ENCODE data around the gene ADGRG3. TPM values are rescaled to one million over a fixed set of nuclear protein-coding genes. Genes with fewer than 3 reads are reported as not detected.

The ADGRG3 gene
- total and polyA plus RNA-seq, 2 experiments from 2014 or later: not detected

DNA sequence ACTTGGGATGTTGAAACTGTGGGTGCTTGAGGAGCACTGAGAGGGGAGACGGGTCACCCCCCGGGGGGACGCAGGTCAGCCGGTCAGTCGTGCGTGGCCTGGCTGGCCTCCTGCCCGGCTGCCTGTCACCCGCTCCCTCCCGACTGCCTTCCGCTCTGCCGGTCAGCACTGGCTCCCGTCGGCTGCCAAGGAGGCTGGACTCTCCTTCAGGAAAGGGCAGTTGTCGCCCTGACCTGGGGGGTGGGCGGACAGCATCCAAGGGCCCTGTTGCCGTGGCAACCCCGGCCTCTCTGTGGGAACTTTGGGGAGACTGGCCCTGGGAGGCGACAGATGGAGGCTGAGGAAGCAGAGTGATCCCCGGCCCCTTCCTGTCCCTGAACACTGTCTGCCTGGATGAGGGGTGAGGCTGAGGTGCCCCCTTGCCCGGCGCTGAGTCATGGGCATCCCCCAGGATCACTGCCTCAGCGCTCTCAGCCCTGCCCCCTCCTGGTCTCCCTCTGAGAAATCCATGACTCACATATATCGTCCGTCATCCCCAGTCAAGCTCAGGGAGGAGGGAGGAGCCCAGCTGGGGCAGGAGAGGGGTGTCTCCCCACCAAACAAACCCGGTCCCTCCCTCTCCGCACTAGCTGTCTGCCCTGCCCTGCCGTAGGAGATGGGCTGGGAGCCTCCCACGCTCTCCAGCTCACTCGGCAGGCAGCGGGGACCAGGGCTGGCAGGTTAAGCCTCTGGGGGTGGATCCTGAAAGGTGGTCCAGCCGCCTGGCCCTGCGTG, 39.9 kb upstream of the ADGRG3 start, which contains the start of gene ADGRG1:
Gene ADGRG1 (plus strand): TSS at position 623 of the 774 bp plus-strand sequence. CDS start 21,658 bp downstream, outside the sequence.
- Histone ChIP-seq H3K9me2 (ENCODE audit: insufficient read depth) (no peaks in the 10 kb centered on the region), H3K36me3 (ENCODE audit: insufficient read depth) (no peaks in the 10 kb centered on the region), H2AFZ (peak within 1 kb of the TSS; percentile 66; the same call in 1 of the 2 replicates), H3F3A (replicated peaks; ENCODE audit: low read depth) (no peaks in the 10 kb centered on the region), H3K4me3 (peak within 1 kb of the TSS; percentile 41; the same call in 1 of the 2 replicates), H3K4me1 (ENCODE audit: insufficient read depth) (0 out of 2 replicates have a peak, but pooled peaks cover 5% of the 10 kb centered on the region), H3K4me2 (peak within 1 kb of the TSS; percentile 68), H4K20me1 (replicated peaks; ENCODE audit: insufficient read depth) (no peaks in the 10 kb centered on the region), H3K79me2 (replicated peaks; ENCODE audit: insufficient read depth) (no peaks in the 10 kb centered on the region), H3K27ac (ENCODE audit: low read depth) (no peak within 1 kb of the TSS), H3K27me3 (ENCODE audit: insufficient read depth) (no peaks in the 10 kb centered on the region)
- Mint-ChIP-seq H3K9me3 (no peaks in the 10 kb centered on the region), H3K4me3 (peak within 1 kb of the TSS; percentile 60; the same call in 2 of the 3 replicates), H3K4me1 (peaks cover 56% of the 10 kb centered on the region), H3K36me3 (ENCODE audit: low read depth) (no peaks in the 10 kb centered on the region), H3K27ac (0 out of 2 replicates have a peak within 1 kb of the TSS, but pooled peaks have one; percentile 63), H3K27me3 (ENCODE audit: insufficient read depth, low read depth, poor library complexity) (peaks cover 22% of the 10 kb centered on the region)
- ATAC-seq: peak; percentile 61
- TF ChIP-seq EZH2 (IDR thresholded peaks at IDR 0.05; ENCODE audit: low read depth, unreplicated experiment): no peak
- no peak for TF ChIP-seq ZNF114 (CRISPR knock-in tag; IDR thresholded peaks at IDR 0.05)
- TF ChIP-seq NANOG (IDR thresholded peaks at IDR 0.05; ENCODE audit: borderline replicate concordance): no peak
- TF ChIP-seq POLR2AphosphoS5 (IDR thresholded peaks at IDR 0.05; ENCODE audit: low read depth): no peak
- TF ChIP-seq, protein P1, sequence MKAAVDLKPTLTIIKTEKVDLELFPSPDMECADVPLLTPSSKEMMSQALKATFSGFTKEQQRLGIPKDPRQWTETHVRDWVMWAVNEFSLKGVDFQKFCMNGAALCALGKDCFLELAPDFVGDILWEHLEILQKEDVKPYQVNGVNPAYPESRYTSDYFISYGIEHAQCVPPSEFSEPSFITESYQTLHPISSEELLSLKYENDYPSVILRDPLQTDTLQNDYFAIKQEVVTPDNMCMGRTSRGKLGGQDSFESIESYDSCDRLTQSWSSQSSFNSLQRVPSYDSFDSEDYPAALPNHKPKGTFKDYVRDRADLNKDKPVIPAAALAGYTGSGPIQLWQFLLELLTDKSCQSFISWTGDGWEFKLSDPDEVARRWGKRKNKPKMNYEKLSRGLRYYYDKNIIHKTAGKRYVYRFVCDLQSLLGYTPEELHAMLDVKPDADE (IDR thresholded peaks at IDR 0.05): no peak
- TF ChIP-seq, protein P2, sequence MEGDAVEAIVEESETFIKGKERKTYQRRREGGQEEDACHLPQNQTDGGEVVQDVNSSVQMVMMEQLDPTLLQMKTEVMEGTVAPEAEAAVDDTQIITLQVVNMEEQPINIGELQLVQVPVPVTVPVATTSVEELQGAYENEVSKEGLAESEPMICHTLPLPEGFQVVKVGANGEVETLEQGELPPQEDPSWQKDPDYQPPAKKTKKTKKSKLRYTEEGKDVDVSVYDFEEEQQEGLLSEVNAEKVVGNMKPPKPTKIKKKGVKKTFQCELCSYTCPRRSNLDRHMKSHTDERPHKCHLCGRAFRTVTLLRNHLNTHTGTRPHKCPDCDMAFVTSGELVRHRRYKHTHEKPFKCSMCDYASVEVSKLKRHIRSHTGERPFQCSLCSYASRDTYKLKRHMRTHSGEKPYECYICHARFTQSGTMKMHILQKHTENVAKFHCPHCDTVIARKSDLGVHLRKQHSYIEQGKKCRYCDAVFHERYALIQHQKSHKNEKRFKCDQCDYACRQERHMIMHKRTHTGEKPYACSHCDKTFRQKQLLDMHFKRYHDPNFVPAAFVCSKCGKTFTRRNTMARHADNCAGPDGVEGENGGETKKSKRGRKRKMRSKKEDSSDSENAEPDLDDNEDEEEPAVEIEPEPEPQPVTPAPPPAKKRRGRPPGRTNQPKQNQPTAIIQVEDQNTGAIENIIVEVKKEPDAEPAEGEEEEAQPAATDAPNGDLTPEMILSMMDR (conservative IDR thresholded peaks at IDR 0.05; ENCODE audit: low read depth in 2 of 2): peak in 1 of 2 experiments; percentile 39; a peak in 3 of 4 replicates
- TF ChIP-seq, protein P3, sequence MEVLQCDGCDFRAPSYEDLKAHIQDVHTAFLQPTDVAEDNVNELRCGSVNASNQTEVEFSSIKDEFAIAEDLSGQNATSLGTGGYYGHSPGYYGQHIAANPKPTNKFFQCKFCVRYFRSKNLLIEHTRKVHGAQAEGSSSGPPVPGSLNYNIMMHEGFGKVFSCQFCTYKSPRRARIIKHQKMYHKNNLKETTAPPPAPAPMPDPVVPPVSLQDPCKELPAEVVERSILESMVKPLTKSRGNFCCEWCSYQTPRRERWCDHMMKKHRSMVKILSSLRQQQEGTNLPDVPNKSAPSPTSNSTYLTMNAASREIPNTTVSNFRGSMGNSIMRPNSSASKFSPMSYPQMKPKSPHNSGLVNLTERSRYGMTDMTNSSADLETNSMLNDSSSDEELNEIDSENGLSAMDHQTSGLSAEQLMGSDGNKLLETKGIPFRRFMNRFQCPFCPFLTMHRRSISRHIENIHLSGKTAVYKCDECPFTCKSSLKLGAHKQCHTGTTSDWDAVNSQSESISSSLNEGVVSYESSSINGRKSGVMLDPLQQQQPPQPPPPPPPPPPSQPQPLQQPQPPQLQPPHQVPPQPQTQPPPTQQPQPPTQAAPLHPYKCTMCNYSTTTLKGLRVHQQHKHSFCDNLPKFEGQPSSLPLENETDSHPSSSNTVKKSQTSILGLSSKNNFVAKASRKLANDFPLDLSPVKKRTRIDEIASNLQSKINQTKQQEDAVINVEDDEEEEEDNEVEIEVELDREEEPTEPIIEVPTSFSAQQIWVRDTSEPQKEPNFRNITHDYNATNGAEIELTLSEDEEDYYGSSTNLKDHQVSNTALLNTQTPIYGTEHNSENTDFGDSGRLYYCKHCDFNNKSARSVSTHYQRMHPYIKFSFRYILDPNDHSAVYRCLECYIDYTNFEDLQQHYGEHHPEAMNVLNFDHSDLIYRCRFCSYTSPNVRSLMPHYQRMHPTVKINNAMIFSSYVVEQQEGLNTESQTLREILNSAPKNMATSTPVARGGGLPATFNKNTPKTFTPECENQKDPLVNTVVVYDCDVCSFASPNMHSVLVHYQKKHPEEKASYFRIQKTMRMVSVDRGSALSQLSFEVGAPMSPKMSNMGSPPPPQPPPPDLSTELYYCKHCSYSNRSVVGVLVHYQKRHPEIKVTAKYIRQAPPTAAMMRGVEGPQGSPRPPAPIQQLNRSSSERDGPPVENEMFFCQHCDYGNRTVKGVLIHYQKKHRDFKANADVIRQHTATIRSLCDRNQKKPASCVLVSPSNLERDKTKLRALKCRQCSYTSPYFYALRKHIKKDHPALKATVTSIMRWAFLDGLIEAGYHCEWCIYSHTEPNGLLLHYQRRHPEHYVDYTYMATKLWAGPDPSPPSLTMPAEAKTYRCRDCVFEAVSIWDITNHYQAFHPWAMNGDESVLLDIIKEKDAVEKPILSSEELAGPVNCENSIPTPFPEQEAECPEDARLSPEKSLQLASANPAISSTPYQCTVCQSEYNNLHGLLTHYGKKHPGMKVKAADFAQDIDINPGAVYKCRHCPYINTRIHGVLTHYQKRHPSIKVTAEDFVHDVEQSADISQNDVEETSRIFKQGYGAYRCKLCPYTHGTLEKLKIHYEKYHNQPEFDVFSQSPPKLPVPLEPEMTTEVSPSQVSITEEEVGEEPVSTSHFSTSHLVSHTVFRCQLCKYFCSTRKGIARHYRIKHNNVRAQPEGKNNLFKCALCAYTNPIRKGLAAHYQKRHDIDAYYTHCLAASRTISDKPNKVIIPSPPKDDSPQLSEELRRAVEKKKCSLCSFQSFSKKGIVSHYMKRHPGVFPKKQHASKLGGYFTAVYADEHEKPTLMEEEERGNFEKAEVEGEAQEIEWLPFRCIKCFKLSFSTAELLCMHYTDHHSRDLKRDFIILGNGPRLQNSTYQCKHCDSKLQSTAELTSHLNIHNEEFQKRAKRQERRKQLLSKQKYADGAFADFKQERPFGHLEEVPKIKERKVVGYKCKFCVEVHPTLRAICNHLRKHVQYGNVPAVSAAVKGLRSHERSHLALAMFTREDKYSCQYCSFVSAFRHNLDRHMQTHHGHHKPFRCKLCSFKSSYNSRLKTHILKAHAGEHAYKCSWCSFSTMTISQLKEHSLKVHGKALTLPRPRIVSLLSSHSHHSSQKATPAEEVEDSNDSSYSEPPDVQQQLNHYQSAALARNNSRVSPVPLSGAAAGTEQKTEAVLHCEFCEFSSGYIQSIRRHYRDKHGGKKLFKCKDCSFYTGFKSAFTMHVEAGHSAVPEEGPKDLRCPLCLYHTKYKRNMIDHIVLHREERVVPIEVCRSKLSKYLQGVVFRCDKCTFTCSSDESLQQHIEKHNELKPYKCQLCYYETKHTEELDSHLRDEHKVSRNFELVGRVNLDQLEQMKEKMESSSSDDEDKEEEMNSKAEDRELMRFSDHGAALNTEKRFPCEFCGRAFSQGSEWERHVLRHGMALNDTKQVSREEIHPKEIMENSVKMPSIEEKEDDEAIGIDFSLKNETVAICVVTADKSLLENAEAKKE (CRISPR knock-in tag; IDR thresholded peaks at IDR 0.05): no peak
- TF ChIP-seq, protein P4, sequence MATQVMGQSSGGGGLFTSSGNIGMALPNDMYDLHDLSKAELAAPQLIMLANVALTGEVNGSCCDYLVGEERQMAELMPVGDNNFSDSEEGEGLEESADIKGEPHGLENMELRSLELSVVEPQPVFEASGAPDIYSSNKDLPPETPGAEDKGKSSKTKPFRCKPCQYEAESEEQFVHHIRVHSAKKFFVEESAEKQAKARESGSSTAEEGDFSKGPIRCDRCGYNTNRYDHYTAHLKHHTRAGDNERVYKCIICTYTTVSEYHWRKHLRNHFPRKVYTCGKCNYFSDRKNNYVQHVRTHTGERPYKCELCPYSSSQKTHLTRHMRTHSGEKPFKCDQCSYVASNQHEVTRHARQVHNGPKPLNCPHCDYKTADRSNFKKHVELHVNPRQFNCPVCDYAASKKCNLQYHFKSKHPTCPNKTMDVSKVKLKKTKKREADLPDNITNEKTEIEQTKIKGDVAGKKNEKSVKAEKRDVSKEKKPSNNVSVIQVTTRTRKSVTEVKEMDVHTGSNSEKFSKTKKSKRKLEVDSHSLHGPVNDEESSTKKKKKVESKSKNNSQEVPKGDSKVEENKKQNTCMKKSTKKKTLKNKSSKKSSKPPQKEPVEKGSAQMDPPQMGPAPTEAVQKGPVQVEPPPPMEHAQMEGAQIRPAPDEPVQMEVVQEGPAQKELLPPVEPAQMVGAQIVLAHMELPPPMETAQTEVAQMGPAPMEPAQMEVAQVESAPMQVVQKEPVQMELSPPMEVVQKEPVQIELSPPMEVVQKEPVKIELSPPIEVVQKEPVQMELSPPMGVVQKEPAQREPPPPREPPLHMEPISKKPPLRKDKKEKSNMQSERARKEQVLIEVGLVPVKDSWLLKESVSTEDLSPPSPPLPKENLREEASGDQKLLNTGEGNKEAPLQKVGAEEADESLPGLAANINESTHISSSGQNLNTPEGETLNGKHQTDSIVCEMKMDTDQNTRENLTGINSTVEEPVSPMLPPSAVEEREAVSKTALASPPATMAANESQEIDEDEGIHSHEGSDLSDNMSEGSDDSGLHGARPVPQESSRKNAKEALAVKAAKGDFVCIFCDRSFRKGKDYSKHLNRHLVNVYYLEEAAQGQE (IDR thresholded peaks at IDR 0.05; ENCODE audit: unreplicated experiment): no peak
- TF ChIP-seq CREB1 (CRISPR knock-in tag; IDR thresholded peaks at IDR 0.05; ENCODE audit: low read depth): peak; percentile 32; the same call in 1 of the 2 replicates
- no peak for TF ChIP-seq STAT1 (IDR thresholded peaks at IDR 0.05; ENCODE audit: unreplicated experiment)
- no peak for TF ChIP-seq EZH2phosphoT487 (IDR thresholded peaks at IDR 0.05; ENCODE audit: unreplicated experiment)
- no peak for TF ChIP-seq ZNF331 (CRISPR knock-in tag; IDR thresholded peaks at IDR 0.05; ENCODE audit: low read depth)
- TF ChIP-seq JUNB (IDR thresholded peaks at IDR 0.05; ENCODE audit: unreplicated experiment): no peak
- peak; percentile 77 for DNase-seq (ENCODE audit: low spot score)

Data from GM23338 (cell line).